GM21825 (cell line): Measurements from ENCODE around the gene RFPL2.
"Not testable (repeated sequence)": the region's sequence is repeated elsewhere in the genome, so short reads cannot be mapped to it uniquely, and the experiment has no call there.

Experiments
- ATAC-seq: cut with Tn5 transposase; IDR thresholded peaks from one replicate; pipeline ENCODE4 v1.9.1; 2021; ENCODE audit warnings: mild to moderate bottlenecking, moderate library complexity; ENCODE audit not compliant: unreplicated experiment

RFPL2 gene

DNA sequence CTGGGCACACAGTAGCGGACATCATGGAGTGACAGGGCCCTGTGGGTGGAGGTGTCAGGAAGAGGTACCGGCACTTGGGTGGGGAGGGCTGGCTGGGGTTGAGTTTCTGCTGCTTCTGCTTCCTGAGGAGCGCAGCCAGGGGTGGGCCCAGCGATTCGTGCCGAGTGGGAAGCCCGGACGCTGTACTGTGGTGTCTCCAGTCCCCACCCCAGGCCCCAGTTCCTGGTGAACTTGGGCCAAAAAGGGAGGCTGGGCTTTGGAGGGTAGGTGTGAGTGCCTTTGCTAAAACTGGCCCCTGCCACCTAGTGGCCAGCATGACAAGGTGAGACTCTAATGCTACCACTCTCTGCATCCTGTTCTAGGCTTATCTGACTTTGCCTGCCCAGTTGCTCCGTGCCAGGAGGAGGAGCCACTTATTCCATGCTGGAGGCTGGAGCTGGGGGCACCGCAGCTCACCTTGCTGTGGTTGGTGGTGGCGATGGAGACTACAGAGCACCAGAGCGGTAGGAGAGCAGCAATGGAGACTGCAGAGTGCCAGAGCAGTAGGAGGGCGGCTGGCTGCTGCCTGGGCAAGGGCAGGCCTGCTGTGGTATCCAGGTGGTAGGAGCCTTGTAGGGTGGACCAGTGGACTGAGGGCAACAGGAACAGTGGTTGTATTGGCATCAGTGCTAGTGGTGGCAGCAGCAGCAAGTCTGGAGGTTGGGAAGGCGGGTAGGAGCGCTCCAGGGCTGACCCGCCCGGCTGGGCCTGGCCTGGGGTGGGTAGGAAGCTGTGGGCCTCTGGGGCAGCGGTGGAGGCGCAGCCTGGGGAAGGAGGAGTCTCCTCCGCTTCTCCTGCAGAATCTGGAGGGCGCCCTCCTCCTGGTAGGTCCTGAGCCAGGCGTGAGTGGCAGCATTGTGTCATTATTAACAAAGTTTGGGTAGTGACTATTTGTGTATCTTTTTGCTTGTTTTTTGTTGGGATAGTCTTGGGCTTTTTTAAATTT is 2.2 kb upstream of the RFPL2 start:
- no peak for ATAC-seq

DNA sequence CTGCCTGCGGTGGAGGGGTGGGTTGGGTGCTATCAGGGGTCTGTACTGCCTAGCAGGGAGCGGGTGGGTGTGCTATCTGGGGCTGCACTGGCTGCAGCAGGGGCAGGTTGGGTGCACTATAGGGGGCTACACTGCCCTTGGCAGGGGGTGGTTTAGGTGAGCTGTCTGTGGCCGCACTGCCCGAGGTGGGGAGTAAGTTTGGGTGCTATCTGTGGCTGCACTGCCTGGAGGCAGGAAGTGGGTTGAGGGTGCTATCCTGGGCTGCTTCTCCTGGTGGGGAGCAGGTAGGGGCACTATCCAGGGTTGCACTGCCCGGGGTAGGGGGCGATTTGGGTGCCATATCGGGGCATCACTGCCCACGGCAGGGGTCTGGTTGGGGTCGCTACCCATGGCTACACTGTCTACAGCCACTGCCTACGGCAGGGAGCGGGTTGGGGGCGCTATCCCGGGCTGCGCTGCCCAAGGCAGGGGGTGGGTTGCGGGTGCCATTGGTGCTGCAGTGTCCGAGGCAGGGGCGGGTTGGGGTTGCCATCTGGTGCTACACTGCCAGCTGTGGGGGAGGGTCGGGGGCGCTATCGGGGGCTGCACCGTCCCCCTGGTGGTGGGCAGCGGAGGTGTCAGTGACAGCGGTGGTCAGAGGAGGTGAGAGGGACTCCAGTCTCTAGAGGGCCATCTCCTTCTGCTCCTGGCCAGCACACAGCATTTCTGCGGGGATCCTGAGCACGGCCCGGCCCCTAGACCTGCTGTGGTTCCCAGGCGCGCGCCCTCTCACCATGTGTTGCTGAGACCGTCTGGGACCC is 1.3 kb upstream of the RFPL2 start:
- no peak for ATAC-seq

DNA sequence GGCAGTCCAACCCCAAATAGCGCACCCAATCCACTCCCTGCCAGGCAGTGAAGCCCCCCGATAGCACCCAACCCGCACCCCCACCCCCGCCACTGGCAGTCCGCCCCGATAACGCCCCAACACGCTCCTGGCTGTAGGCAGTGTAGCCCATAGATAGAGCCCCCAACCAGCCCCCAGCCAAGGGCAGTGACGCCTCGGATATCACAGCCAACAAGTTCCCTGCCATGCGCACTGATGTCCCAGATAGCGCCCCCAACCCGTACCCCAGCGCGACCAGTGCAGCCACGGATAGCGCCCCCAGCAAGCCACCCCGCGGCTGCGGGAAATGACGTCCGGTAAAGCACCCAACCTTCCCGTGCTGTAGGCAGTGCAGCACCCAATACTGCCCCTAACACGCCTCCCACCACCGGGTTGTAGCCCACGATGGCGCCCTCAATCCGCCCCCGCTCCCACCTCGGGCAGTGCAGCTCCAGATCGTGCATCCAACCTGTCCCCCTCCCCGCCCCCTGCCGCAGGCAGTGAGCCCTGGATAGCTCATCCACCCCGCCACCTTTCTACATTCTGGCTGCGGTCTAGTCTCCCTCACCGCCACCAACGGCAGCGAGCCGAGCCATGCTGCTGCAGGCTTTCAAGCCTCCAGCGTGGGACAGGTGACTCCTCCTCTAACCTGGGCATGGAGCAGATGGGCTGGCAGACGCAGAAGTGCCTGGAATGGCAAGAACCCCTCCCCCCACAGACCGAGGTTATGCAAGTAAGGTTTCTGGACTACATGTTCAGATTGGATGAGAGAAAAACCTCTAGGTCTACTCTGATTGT is 625 bp downstream of the RFPL2 start:
- no peak for ATAC-seq

DNA sequence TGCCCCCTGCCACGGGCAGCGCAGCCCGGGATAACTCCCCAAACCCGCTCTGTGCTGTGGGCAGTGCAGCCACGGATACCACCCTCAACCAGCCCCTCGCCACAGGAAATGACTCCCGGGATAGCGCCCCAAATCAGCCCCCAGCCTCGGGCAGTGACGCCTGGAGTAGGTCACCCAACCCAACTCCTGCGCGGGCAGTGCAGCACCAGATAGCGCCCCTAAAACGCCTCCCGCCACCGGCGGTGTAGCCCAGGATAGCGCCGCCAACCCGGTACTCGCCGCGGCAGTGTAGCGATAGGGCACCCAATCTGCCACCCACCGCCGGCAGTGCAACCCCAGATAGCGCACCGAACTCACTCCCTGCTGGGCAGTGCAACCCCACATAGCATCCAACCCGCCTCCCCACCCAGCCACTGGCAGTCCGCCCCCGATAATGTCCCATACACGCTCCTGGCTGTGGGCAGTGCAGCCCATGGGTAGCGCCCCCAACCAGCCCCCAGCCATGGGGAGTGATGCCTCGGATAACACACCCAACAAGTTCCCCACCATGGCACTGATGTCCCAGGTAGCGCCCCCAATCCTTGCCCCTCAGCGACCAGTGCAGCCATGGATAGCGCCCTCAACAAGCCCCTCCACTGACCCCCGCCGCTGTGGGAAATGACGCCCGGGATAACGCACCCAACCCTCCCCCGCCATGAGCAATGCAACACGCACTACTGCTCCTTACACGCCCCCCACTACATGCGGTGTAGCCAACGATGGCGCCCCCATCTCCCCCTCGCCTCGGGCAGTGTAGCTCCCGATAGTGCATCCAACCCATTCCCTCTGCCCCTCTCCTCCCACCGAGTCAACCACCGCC is 1.5 kb downstream of the RFPL2 start:
- no peak for ATAC-seq

DNA sequence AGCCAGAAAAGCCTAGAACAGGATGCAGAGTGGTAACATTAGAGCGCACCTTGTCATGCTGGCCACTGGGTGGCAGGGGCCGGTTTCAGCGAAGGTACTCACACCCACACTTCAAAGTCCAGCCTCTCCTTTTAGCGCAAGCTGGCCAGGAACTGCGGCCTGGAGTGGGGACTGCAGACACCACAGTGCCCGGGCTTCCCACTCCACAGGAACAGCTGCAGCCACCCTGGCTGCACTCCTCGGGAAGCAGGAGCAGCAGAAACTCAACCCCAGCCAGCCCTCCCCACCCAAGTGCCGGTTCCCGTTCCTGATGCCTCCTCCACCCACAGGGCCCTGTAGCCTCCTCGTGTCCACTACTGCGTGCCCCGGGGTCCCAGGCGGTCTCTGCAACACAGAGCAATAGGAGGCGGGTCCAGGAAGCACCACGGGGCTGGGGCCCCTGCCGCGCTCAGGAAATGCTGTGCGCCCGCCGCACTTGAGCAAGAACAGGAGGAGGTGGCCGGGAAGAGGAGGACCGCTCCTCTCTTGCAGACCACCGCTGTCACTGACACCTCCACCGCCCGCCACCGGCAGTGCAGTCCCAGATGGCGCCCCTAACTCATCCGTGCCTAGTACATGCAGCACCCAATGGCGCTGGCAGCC is 2.2 kb downstream of the RFPL2 start:
- no peak for ATAC-seq

DNA sequence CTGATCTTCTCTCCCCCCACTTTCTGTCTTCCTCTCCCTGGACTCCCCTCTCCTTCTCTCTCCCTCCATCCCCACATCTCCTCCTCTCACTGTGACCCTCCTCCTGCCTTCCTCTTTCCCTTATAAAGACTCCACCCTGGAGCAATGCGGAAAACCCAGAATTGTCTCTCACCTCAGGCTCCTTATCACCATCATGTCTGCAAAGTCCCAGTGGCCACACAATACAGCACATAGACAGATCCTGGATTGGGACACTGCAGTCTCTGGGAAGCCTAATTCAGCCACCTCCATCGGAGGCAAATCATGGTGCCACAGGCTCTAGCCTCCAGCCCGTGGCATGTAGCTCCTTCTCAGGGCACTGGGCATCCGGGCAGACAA is 2.7 kb downstream of the RFPL2 start:
- no peak for ATAC-seq

DNA sequence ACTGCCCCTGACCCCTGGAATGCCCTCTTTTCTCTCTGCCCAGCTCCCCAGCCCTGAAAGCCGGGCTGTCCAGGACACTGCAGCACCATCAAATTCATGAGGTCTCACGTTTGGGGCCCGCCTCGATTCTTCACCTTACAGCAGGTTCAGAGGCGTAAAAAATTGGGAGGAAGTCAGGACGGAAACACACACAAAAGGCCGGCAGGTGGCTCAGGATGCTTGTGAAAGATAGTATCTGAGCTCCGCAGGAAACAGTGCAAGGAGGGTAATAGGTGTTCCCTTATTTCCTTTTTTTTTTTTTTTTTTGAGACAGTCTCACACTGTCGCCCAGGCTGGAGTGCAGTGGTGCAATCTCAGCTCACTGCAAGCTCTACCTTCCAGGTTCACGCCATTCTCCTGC is 4.1 kb downstream of the RFPL2 start:
- no peak for ATAC-seq

DNA sequence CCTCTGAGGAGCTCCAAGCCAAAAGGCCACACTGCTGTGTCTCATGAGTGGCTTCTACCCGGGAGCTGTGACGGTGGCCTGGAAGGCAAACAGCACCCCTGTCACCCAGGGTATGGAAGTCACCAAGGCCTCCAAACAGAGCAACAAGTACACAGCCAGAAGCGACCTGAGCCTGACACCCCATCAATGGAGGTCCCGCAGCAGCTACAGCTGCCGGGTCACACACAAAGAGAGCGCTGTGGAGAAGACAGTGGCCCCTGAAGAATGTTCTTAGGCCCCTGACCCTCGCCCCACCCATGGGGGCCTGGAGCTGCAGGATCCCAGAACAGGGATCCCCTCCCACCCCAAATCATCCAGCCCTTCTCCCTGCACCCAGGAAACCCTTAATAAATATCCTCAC is 4.9 kb downstream of the RFPL2 start:
- no peak for ATAC-seq

DNA sequence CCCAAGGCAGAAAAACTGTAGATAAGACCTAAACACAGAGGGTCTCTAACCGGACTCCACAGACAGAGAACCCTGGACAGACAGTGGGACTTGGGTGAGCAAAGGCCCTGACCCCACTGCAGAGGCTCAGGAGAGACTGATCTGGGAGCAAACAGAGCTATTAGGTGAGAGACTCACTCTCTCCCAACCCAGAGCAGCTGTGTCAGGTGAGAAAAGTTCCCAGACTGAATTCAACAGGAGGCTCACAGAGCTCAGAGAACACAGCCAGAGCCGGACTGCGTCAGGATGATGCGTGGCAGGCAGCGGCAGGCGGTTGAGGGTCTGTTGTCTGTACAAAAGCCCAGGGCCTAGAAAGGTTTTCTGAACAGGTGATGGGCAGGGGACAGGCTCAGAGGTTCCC is 5.5 kb downstream of the RFPL2 start:
- ATAC-seq: no peak

DNA sequence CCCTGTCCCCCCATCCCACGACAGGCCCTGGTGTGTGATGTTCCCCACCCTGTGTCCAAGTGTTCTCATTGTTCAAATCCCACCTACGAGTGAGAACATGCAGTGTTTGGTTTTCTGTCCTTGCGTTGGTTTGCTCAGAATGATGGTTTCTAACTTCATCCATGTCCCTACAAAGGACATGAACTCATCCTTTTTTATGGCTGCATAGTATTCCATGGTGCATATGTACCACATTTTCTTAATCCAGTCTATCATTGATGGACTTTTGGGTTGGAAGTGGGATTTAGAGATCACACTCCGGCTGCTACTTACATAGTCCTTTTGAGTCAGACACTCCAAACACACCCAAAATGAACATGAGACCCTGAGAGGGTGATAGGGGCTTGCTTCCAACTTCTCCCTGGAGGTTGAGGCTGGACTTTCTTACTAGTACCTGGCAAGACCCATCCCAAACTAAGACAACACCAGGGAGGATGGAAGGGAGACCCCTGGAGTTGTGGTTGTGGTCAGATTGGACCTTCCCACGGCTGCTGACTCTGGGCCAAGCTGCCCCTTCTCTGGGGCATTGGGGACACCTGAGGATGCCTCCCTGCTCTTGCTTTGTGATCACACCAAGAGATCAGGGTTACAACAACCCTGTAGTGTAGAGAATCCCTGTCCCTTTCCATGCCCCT is 7.2 kb downstream of the RFPL2 start:
- not testable (repeated sequence) for ATAC-seq

DNA sequence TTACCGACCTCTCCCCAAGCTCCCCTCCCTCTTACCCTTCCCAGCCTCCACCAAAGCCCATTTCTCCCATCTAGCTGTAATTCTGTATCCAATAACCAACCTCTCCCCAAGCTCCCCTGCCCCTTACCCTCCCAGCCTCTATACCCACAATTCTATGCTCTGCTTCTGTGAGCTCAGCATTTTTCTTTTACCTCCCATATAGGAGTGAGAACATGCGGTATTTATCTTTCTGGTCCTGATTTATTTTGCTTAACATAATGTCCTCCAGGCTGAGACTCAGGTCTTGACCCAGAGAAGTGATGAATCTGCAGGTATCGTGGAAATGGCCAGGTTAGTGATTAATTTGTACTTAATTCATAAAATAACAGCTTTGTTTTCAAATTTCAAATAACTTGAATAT is 9.0 kb downstream of the RFPL2 start:
- ATAC-seq: not testable (repeated sequence)

DNA sequence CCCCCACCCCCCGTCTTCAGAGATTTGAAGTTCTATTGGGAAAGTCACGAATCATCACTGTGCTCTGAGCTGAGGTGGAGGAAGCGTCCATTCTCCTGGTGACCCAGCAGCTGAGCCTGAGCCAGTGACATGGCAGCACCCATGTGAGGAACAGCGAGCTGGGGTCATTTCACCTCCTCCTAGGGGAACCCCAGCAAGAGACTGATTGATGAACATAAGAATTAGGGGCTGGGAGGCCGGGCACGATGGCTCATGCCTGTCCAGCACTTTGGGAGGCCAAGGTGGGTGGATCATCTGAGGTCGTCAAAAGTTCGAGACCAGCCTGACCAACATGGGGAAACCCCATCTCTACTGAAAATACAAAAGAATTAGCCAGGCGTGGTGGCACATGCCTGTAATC is 11.5 kb downstream of the RFPL2 start:
- ATAC-seq: not testable (repeated sequence)

DNA sequence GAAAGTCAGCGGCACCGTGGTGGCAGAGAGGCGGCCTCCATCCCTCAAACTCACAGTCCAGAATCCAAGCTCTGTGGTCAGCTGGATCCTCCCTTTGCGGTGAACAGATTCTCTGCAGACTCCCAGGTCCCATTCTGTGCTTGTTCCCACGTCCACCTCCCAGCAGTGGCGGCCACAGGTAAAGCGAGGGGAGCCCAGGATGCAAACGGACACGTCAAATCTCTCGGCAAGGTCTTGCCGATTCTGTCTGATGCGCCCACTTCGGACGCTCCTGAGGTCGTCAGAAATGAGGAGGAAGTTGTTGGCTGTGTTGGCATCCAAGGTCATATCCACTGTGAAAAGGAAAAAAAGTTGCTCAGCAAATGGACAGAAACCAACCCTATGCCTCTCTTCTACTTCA is 13.9 kb downstream of the RFPL2 start:
- not testable (repeated sequence) for ATAC-seq

DNA sequence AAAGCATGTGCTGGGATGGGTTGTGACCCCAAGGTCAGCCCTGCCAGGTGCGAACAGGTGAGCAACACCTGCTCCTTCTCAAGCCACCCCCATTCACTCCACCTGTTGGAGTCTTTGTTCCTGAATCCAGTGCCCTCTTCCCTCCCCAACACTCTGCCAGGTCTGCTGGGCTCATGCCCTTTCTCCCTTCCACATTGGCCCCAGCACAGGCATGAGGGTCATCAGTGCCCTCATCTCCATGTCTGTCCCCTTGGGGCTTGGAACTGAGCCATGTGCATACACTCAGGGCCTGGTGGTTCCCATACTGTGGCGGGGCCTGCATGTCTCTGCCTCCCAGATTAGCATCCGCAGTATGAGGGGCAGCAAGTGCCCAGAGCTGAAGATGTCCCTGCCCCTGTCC is 19.1 kb downstream of the RFPL2 start:
- no peak for ATAC-seq

DNA sequence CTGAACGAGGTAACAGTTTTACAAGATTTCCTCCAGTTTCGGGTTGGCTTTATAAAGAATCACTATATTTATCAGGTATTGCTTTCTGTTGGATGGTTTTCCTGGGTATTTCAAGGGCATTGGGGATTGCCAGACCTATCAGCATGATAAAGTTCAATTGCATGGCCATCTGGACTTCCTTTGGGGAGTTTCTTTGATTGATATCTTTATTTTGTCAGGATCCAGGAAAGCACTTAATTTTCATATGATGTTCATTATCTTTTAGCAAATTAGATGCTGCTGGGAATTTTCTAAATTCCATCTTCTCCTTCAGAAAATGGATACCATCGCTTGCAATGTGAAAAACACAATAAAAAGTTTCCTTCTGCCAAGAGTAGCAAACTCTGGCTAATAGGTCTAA is 21.2 kb downstream of the RFPL2 start:
- ATAC-seq: no peak

DNA sequence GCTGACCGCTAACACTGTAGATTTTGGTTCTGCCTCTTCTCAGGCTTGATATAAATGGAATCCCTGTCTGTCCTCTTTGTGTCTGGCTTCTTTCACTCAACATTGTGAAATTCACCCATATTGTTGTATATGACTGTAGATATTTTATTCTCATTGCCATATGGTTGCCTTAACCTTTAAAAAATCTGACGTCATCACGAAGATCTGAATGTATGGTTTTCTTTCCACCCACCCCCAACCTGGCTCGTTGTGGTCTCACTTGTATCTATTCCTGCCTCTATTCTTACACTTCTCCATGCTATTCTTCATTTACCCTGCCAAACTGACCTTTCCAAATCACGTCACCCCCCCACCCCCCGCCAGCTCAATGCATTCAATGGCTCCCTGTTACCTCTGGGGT is 23.8 kb downstream of the RFPL2 start:
- ATAC-seq: no peak

DNA sequence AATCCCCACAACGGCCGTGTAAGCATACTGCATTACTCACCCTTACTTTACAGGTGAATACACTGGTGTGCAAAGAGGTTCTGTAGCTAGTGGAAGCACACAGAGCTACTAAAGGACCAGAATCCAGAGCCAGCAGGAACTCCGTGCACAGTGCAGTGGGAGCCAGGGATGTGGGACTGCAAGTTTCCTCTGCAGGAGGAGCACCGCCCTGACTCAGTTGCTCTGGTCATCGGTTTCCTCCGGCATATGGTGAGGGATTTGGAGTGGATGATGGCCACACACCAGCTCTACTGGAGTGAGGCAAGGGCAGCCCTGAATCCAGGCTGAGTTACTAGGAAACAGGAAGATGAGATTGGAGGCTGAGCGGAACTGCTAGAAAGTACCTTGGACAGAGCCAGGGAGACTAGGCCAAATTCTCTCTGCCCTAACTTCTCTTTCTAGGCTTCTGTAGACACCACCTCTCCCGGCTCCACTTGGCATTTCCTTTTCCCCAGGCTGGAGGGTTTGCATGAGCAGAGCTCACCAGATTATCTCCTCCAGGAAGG is 27.6 kb downstream of the RFPL2 start:
- no peak for ATAC-seq

DNA sequence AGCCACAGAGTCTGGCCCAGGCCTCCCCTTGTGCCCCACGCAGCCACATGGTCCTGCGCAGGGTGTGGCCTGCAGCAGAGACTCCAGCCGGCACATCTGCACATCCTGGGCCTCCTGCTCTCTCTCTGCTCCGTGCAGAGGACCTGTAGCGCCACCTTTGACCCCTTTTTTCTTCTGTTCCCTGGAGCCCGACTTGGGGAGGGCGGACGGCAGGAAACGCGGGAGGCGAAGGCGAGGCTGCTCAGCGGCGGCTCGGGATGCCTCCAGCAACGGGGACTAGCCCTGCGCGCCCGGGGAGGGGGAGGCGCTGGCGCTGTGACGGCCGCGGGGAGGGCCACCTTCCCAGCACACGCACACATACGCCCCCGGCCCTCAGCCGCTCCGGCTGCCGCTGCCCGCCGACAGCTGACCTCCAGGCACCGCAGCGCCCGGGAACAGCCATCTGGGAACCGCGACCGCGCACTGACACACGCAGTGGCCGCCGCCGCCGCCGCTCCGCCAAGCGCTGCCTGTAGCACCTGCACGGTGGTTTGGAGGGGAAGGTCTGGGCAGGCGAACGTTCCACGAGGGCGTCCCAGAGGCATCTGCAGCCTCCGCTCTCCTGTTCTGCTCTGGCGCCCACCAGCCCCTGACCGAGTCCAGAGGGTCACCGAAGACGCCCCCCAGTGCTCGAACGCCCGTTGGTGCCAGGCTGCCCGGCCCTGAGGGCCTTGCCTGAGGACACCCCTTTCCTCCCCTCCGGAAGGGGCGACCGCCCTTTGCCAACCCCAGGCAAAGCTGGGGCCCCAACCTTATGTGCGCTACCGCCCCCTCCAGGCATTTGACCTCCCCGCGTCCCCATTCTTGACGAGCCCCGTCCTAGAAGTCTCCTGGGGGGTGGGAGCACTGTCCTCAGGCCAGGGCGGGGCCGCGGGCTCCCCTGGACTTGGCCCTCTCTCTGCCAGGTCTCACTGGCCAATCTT is 28.9 kb downstream of the RFPL2 start:
- no peak for ATAC-seq
